Measurements from ENCODE around the gene ME1. TPM values are rescaled to one million over a fixed set of nuclear protein-coding genes. Genes with fewer than 3 reads are reported as not detected.

Gene ME1
- total RNA-seq, 2 donors from 2014 or later: 7.5 to 15.4 TPM

GRCh38 chr6:83476971-83477370 is 46.1 kb upstream of the ME1 start:
- H3K27me3 Mint-ChIP-seq (ENCODE audit: insufficient read depth): no peaks in the 10 kb centered on the region
- H3K27me3 ChIP-seq (ENCODE audit: control insufficient read depth, insufficient read depth, low read length, poor library complexity, severe bottlenecking): no peaks in the 10 kb centered on the region
- no peaks in the 10 kb centered on the region for H3K9me3 Mint-ChIP-seq
- no peak overlapping the region for H3K9ac ChIP-seq (ENCODE audit: extremely low read depth, low read length, poor library complexity, severe bottlenecking)
- WGBS, 2 experiments (ENCODE audit: insufficient coverage in 1 of 2, insufficient read length in 1 of 2): 92 to 100% methylated on average over 1 of the region's 1 CpG
- TF ChIP-seq, protein P1, sequence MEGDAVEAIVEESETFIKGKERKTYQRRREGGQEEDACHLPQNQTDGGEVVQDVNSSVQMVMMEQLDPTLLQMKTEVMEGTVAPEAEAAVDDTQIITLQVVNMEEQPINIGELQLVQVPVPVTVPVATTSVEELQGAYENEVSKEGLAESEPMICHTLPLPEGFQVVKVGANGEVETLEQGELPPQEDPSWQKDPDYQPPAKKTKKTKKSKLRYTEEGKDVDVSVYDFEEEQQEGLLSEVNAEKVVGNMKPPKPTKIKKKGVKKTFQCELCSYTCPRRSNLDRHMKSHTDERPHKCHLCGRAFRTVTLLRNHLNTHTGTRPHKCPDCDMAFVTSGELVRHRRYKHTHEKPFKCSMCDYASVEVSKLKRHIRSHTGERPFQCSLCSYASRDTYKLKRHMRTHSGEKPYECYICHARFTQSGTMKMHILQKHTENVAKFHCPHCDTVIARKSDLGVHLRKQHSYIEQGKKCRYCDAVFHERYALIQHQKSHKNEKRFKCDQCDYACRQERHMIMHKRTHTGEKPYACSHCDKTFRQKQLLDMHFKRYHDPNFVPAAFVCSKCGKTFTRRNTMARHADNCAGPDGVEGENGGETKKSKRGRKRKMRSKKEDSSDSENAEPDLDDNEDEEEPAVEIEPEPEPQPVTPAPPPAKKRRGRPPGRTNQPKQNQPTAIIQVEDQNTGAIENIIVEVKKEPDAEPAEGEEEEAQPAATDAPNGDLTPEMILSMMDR (conservative IDR thresholded peaks at IDR 0.05): no peak
- H3K36me3 Mint-ChIP-seq (ENCODE audit: low read depth): no peaks in the 10 kb centered on the region
- no peak overlapping the region for H3K27ac Mint-ChIP-seq
- no peaks in the 10 kb centered on the region for H3K4me1 ChIP-seq (ENCODE audit: control insufficient read depth, insufficient read depth, low read length)
- DNase-seq: no peak
- no peaks in the 10 kb centered on the region for H3K9me3 ChIP-seq (ENCODE audit: control insufficient read depth, low read length)
- H3K4me1 Mint-ChIP-seq: no peaks in the 10 kb centered on the region
- H3K36me3 ChIP-seq (ENCODE audit: control insufficient read depth, insufficient read depth, low read length): no peaks in the 10 kb centered on the region
- no peak overlapping the region for H3K4me3 Mint-ChIP-seq
- no peak overlapping the region for H3K27ac ChIP-seq (ENCODE audit: low read depth, low read length)
- no peak overlapping the region for H3K4me3 ChIP-seq (ENCODE audit: low read length)

GRCh38 chr6:83474309-83474708 is 43.5 kb upstream of the ME1 start:
- no peaks in the 10 kb centered on the region for H3K9me3 Mint-ChIP-seq
- DNase-seq: peak; percentile 48
- no peaks in the 10 kb centered on the region for H3K27me3 Mint-ChIP-seq (ENCODE audit: insufficient read depth)
- Histone ChIP-seq H3K4me1 (ENCODE audit: control insufficient read depth, insufficient read depth, low read length) (no peaks in the 10 kb centered on the region), H3K4me3 (ENCODE audit: low read length) (no peak overlapping the region), H3K9me3 (ENCODE audit: control insufficient read depth, low read length) (no peaks in the 10 kb centered on the region), H3K36me3 (ENCODE audit: control insufficient read depth, insufficient read depth, low read length) (no peaks in the 10 kb centered on the region), H3K27me3 (ENCODE audit: control insufficient read depth, insufficient read depth, low read length, poor library complexity, severe bottlenecking) (no peaks in the 10 kb centered on the region), H3K9ac (ENCODE audit: extremely low read depth, low read length, poor library complexity, severe bottlenecking) (no peak overlapping the region), H3K27ac (ENCODE audit: low read depth, low read length) (no peak overlapping the region)
- no peaks in the 10 kb centered on the region for H3K36me3 Mint-ChIP-seq (ENCODE audit: low read depth)
- H3K27ac Mint-ChIP-seq: no peak overlapping the region
- H3K4me3 Mint-ChIP-seq: no peak overlapping the region
- H3K4me1 Mint-ChIP-seq: no peaks in the 10 kb centered on the region
- TF ChIP-seq, protein P1 (conservative IDR thresholded peaks at IDR 0.05): no peak
- 69 to 77% methylated on average over 4 of the region's 4 CpGs for WGBS, 2 experiments (ENCODE audit: insufficient coverage in 1 of 2, insufficient read length in 1 of 2)

DNA sequence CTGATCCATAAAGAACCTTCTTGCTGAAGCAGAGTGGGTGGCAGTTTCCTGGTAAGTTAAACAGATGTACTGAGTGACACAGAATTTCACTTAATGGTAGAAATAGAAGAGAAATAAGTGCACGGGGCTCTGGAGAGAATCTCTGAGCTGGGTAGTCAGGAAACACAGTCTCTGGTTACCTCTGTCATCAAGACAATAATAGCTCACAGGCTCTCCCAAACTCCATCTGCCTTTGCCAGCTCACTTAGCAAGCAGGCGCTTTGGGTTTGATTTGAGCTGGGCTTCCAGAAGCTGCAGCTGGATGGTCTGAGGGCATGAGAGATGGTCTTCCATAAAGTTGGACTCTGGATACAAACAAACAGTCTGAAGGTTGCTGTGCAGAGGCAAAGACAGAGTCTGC is 41.9 kb upstream of the ME1 start:
- H3K9me3 ChIP-seq (ENCODE audit: control insufficient read depth, low read length): no peaks in the 10 kb centered on the region
- no peaks in the 10 kb centered on the region for H3K36me3 Mint-ChIP-seq (ENCODE audit: low read depth)
- H3K36me3 ChIP-seq (ENCODE audit: control insufficient read depth, insufficient read depth, low read length): no peaks in the 10 kb centered on the region
- WGBS, 2 experiments (ENCODE audit: insufficient coverage in 1 of 2, insufficient read length in 1 of 2): 89 to 90% methylated on average over 2 of the region's 2 CpGs
- H3K27me3 ChIP-seq (ENCODE audit: control insufficient read depth, insufficient read depth, low read length, poor library complexity, severe bottlenecking): no peaks in the 10 kb centered on the region
- no peak for DNase-seq
- H3K27me3 Mint-ChIP-seq (ENCODE audit: insufficient read depth): no peaks in the 10 kb centered on the region
- no peaks in the 10 kb centered on the region for H3K4me1 Mint-ChIP-seq
- H3K9me3 Mint-ChIP-seq: no peaks in the 10 kb centered on the region
- no peak overlapping the region for H3K4me3 ChIP-seq (ENCODE audit: low read length)
- H3K27ac ChIP-seq (ENCODE audit: low read depth, low read length): no peak overlapping the region
- H3K4me3 Mint-ChIP-seq: no peak overlapping the region
- TF ChIP-seq, protein P1 (conservative IDR thresholded peaks at IDR 0.05): no peak
- H3K27ac Mint-ChIP-seq: no peak overlapping the region
- no peaks in the 10 kb centered on the region for H3K4me1 ChIP-seq (ENCODE audit: control insufficient read depth, insufficient read depth, low read length)
- no peak overlapping the region for H3K9ac ChIP-seq (ENCODE audit: extremely low read depth, low read length, poor library complexity, severe bottlenecking)
